CD4-positive, alpha-beta memory T cell (primary cell): Measurements from ENCODE around the gene TNP2. TPM values are rescaled to one million over a fixed set of nuclear protein-coding genes. Genes with fewer than 3 reads are reported as not detected.

ENCODE experiments used
- CTCF ChIA-PET: fragments of 350-600 bp; sonication (Branson Sonifier 250); formaldehyde crosslinking; loops from one replicate; lab custom pipeline; 2021; ENCODE audit warnings: inconsistent platforms; ENCODE audit not compliant: partially characterized antibody; lab: Charles Lee
- POLR2A ChIA-PET: fragments of 350-600 bp; sonication (Branson Sonifier 250); formaldehyde crosslinking; loops from one replicate; lab custom pipeline; 2021; ENCODE audit not compliant: partially characterized antibody; lab: Charles Lee
- DNase-seq, 5 donors: peaks; one replicate each; pipeline versions ENCODE4 v3.0.0 to v3.0.0-alpha.2; 2020 to 2022; ENCODE audit warnings: mixed read lengths in 1 of 5
- H3K27ac ChIP-seq: one replicate; pipeline ENCODE4 v1.7.0; 2013; ENCODE audit warnings: low read depth, low read length
- H3K27me3 ChIP-seq: 2 replicates; pipeline ENCODE4 v1.7.0; 2013; ENCODE audit warnings: mild to moderate bottlenecking, low read length, moderate library complexity; ENCODE audit not compliant: insufficient read depth
- H3K36me3 ChIP-seq: 2 replicates; pipeline ENCODE4 v1.7.0; 2013; ENCODE audit warnings: mild to moderate bottlenecking, low read length, moderate library complexity; ENCODE audit not compliant: insufficient read depth
- H3K4me1 ChIP-seq: 2 replicates; pipeline ENCODE4 v1.7.0; 2013; ENCODE audit warnings: mild to moderate bottlenecking, low read length, moderate library complexity; ENCODE audit not compliant: insufficient read depth
- H3K4me3 ChIP-seq, 2 donors: one replicate each; pipeline ENCODE4 v1.7.0; 2013; ENCODE audit warnings: low read length in 2 of 2, mild to moderate bottlenecking in 1 of 2
- H3K9me3 ChIP-seq, 2 donors: one replicate each; pipeline ENCODE4 v1.7.0; 2013; ENCODE audit warnings: low read length in 2 of 2, control low read depth in 1 of 2; ENCODE audit not compliant: control insufficient read depth in 1 of 2
- H3K27ac Mint-ChIP-seq, 7 donors: one replicate each; pipeline ENCODE4 v1.8.0; 2020 to 2021; ENCODE audit warnings: mixed read lengths in 7 of 7, mild to moderate bottlenecking in 6 of 7, inconsistent platforms in 3 of 7, moderate library complexity in 3 of 7
- H3K27me3 Mint-ChIP-seq, 2 donors: one replicate each; pipeline ENCODE4 v1.8.0; 2020 to 2021; ENCODE audit warnings: mixed read lengths in 2 of 2
- H3K36me3 Mint-ChIP-seq, 2 donors: one replicate each; pipeline ENCODE4 v1.8.0; 2020 to 2021; ENCODE audit warnings: mixed read lengths in 2 of 2, inconsistent platforms in 1 of 2, mild to moderate bottlenecking in 1 of 2
- H3K4me1 Mint-ChIP-seq, 4 donors: one replicate each; pipeline ENCODE4 v1.8.0; 2020 to 2021; ENCODE audit warnings: mixed read lengths in 4 of 4, mild to moderate bottlenecking in 1 of 4
- H3K4me3 Mint-ChIP-seq, 8 donors: one replicate each; pipeline ENCODE4 v1.8.0; 2020 to 2021; ENCODE audit warnings: mixed read lengths in 8 of 8, mild to moderate bottlenecking in 7 of 8, moderate library complexity in 6 of 8, inconsistent platforms in 3 of 8
- H3K9me3 Mint-ChIP-seq, 8 donors: one replicate each; pipeline ENCODE4 v1.8.0; 2020 to 2021; ENCODE audit warnings: mixed read lengths in 8 of 8, mild to moderate bottlenecking in 5 of 8, inconsistent platforms in 3 of 8, moderate library complexity in 1 of 8
- intact Hi-C: fragments of 100-400 bp; cut with micrococcal nuclease; formaldehyde crosslinking; loops from one replicate; pipeline ENCODE4 v1.15.1; 2023
- polyA plus RNA-seq, 2 donors: library from polyadenylated mRNA; unstranded; fragments of 300-500 nt; fragmentation: Illumina TruSeq; gene quantifications; one replicate each; pipeline ENCODE4 v1.2.3, GENCODE V29; 2021
- total RNA-seq, 2 experiments: library from RNA; stranded (reverse); gene quantifications; one replicate each; pipeline ENCODE4 v1.2.3, GENCODE V29; 2021

Gene TNP2
- total and polyA plus RNA-seq, 4 experiments from 2014 or later = not detected

- H3K4me3 ChIP-seq = peak overlapping the region; percentile 24 to 33
- peaks cover 6% of the 10 kb centered on the region for H3K36me3 ChIP-seq
- peak overlapping the region; percentile 33 for H3K27ac ChIP-seq
- H3K36me3 Mint-ChIP-seq = peaks cover 5 to 32% of the 10 kb centered on the region in 2 donors
- peak overlapping the region; percentile 86 to 91 (median 89) for H3K4me3 Mint-ChIP-seq
- peaks cover 25 to 49% (median 31%) of the 10 kb centered on the region in 4 donors for H3K4me1 Mint-ChIP-seq
- H3K27me3 ChIP-seq = no peaks in the 10 kb centered on the region
- no peaks in the 10 kb centered on the region for H3K27me3 Mint-ChIP-seq
- DNase-seq = peak; percentile 74 to 90 (median 78)
- H3K4me1 ChIP-seq = peaks cover 32% of the 10 kb centered on the region
- POLR2A ChIA-PET = interaction anchor here (0.6 to 8.3 kb wide), 21 partner anchors 10 to 865 kb away, joined by 3 to 283 read pairs (median 3); partner anchors contain the start of gene TNP2
- peaks cover 0 to 14% (median 0%) of the 10 kb centered on the region in 8 donors for H3K9me3 Mint-ChIP-seq
- intact Hi-C loops = loop anchor here (5.0 to 10.0 kb wide), 3 partner anchors 60 to 663 kb away; partner anchors contain the start of gene GSPT1
- peak overlapping the region; percentile 69 to 97 (median 95) for H3K27ac Mint-ChIP-seq
- CTCF ChIA-PET = interaction anchor here (0.8 to 2.1 kb wide), 9 partner anchors 16 to 289 kb away, joined by 3 to 12 read pairs (median 4); no protein-coding TSS in a partner anchor
- H3K9me3 ChIP-seq = no peaks in the 10 kb centered on the region
Measured at GRCh38 chr16:11251525-11252481, 17.3 kb downstream of the TNP2 start.

DNA sequence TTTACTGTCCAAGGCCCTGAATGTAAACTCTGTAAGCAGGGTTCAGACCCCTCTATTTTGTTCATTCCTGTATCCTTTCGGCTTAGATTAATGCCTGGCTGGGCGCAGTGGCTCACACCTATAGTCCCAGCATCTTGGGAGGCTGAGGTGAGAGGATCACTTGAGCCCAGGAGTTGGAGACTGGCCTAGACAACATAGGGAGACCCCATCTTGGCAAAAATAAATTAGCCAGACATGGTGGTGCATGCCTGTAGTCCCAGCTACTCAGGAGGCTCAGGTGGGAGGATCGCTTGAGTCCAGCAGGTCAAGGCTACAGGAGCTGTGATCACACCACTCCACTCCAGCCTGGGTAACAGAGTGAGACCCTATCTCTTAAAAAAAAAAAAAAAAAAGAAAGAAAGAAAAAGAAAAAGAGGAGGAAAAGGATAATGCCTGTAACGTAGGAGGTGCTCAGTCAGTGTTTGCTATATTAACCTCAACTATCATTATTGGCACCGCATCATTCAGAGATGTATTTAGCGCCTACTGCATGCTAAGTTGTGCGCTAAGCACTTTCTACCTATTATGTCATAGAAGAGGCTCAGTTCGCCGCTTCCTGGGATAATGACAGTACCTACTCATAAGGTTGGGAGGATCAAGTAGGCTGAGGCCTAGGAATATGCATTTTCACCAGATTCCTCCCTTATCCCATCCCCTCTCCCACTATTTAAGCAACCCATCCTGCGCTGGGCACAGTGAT is 18.2 kb downstream of the TNP2 start:
- Histone ChIP-seq H3K4me1 (peaks cover 31% of the 10 kb centered on the region), H3K9me3 (no peaks in the 10 kb centered on the region), H3K27ac (peak overlapping the region; percentile 33), H3K36me3 (peaks cover 6% of the 10 kb centered on the region), H3K27me3 (no peaks in the 10 kb centered on the region), H3K4me3 (no peak overlapping the region)
- Mint-ChIP-seq H3K27me3 (no peaks in the 10 kb centered on the region), H3K36me3 (peaks cover 5 to 29% of the 10 kb centered on the region in 2 donors), H3K9me3 (peaks cover 0 to 12% (median 0%) of the 10 kb centered on the region in 8 donors), H3K4me3 (peak overlapping the region in 1 of 8 donors; percentile 10), H3K27ac (peak overlapping the region in 6 of 7 donors; percentile 4 to 97 (median 93)), H3K4me1 (peaks cover 25 to 42% (median 33%) of the 10 kb centered on the region in 4 donors)
- ChIA-PET CTCF (interaction anchor here (1.0 to 2.1 kb wide), 5 partner anchors 15 to 288 kb away, joined by 3 to 12 read pairs (median 5); no protein-coding TSS in a partner anchor), POLR2A (interaction anchor here (0.8 to 8.3 kb wide), 6 partner anchors 13 to 287 kb away, joined by 3 to 283 read pairs (median 6); no protein-coding TSS in a partner anchor)
- intact Hi-C loops = loop anchor here (5.0 to 10.0 kb wide), 3 partner anchors 59 to 664 kb away; partner anchors contain the start of gene GSPT1
- DNase-seq = no peak

GRCh38 chr16:11250091-11250785 is 18.9 kb downstream of the TNP2 start:
- ChIA-PET POLR2A (interaction anchor here (2.5 kb wide), 1 partner anchor 17 kb away, joined by 25 read pairs; no protein-coding TSS in a partner anchor), CTCF (no interaction called here)
- H3K27ac Mint-ChIP-seq = peak overlapping the region in 6 of 7 donors; percentile 4 to 95 (median 80)
- Histone ChIP-seq H3K4me3 (no peak overlapping the region), H3K27ac (no peak overlapping the region), H3K36me3 (peaks cover 6% of the 10 kb centered on the region), H3K27me3 (no peaks in the 10 kb centered on the region), H3K9me3 (no peaks in the 10 kb centered on the region), H3K4me1 (peaks cover 31% of the 10 kb centered on the region)
- peaks cover 0 to 12% (median 0%) of the 10 kb centered on the region in 8 donors for H3K9me3 Mint-ChIP-seq
- no peak for DNase-seq
- intact Hi-C loops = loop anchor here (5.0 to 10.0 kb wide), 3 partner anchors 58 to 665 kb away; partner anchors contain the start of gene GSPT1
- H3K27me3 Mint-ChIP-seq = no peaks in the 10 kb centered on the region
- H3K4me1 Mint-ChIP-seq = peaks cover 25 to 48% (median 33%) of the 10 kb centered on the region in 4 donors
- H3K36me3 Mint-ChIP-seq = peaks cover 5 to 29% of the 10 kb centered on the region in 2 donors
- H3K4me3 Mint-ChIP-seq = peak overlapping the region in 1 of 8 donors; percentile 57

DNA sequence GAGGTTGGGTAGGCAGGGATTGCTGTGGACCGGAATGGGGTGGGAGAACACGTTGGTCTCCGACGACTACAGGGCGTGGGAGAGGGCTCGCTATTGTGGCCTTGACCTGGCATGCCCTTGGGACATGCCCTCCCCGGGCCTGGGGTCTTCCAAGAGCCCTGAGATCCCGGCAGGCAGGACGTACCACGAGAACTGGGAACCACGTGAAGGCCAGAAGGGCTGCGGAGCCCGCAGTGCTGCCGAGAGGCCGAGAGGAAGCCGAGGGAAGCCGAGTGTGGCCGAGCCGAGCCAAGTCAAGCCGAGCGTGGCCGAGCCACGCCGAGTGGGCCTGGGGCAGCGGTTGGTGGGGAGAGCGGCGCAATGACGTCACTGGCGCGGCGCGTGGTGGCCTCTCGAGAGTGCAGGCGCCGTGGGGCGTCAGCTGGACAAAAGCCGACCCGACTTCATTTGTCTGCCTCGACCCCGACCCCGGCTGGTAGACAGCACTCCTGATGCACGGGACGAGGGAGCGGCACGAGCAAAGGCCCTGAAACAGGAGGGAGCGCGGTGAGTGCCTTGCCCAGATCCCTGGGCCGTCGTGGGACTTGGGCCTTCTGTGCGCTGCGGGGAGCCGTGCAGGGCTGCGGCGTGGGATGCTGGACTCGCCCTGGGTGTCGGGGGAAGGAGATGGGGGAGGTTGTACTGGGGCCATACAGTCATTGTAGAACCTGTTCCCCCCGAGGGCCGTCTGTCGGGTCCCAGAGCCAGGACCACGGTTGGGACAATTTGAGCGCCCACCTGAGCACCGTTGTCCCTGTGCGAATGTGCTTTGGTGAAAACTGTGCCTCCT is 19.7 kb downstream of the TNP2 start:
- H3K4me1 Mint-ChIP-seq = peaks cover 25 to 52% (median 34%) of the 10 kb centered on the region in 4 donors
- peaks cover 0 to 8% (median 0%) of the 10 kb centered on the region in 8 donors for H3K9me3 Mint-ChIP-seq
- DNase-seq = no peak
- no peaks in the 10 kb centered on the region for H3K27me3 Mint-ChIP-seq
- CTCF ChIA-PET = no interaction called here
- H3K9me3 ChIP-seq = no peaks in the 10 kb centered on the region
- H3K27ac ChIP-seq = no peak overlapping the region
- H3K27ac Mint-ChIP-seq = peak overlapping the region in 2 of 7 donors; percentile 51 to 95
- POLR2A ChIA-PET = no interaction called here
- H3K27me3 ChIP-seq = no peaks in the 10 kb centered on the region
- peaks cover 31% of the 10 kb centered on the region for H3K4me1 ChIP-seq
- no peak overlapping the region for H3K4me3 Mint-ChIP-seq
- H3K4me3 ChIP-seq = no peak overlapping the region
- peaks cover 5 to 29% of the 10 kb centered on the region in 2 donors for H3K36me3 Mint-ChIP-seq
- H3K36me3 ChIP-seq = peaks cover 6% of the 10 kb centered on the region
- intact Hi-C loops = loop anchor here (5.0 to 10.0 kb wide), 3 partner anchors 57 to 665 kb away; partner anchors contain the start of gene GSPT1

DNA sequence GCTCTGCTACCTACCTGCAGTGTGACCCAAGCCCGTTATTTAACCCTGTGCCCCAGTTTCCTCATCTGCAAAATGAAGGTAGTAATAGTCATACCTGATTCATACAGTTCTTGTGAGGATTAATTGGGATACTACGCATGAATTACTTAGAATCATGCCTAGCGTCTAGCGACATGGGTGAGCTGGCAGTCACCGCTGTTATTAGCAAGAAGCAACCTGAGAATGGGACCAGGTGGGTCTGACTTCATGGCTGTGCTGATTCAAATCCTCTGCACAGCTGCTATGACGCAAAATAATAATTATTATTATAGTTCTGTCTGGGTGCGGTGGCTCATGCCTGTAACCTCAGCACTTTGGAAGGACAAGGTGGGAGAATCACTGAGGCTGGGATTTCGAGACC is 21.0 kb downstream of the TNP2 start:
- H3K27ac Mint-ChIP-seq = peak overlapping the region in 2 of 7 donors; percentile 30 to 47
- Histone ChIP-seq H3K27ac (no peak overlapping the region), H3K9me3 (no peaks in the 10 kb centered on the region), H3K36me3 (peaks cover under 1% of the 10 kb centered on the region), H3K4me1 (peaks cover 21% of the 10 kb centered on the region), H3K4me3 (no peak overlapping the region), H3K27me3 (no peaks in the 10 kb centered on the region)
- peaks cover 5 to 19% of the 10 kb centered on the region in 2 donors for H3K36me3 Mint-ChIP-seq
- H3K4me1 Mint-ChIP-seq = peaks cover 17 to 41% (median 25%) of the 10 kb centered on the region in 4 donors
- H3K9me3 Mint-ChIP-seq = peaks cover 0 to 8% (median 0%) of the 10 kb centered on the region in 8 donors
- DNase-seq = no peak
- ChIA-PET CTCF (no interaction called here), POLR2A (interaction anchor here (1.5 to 2.9 kb wide), 2 partner anchors 8 to 15 kb away, joined by 5 to 9 read pairs; partner anchors contain the start of gene SOCS1)
- no peaks in the 10 kb centered on the region for H3K27me3 Mint-ChIP-seq
- no peak overlapping the region for H3K4me3 Mint-ChIP-seq
- intact Hi-C loops = no loop called here
